Right cardiac atrium (tissue), 5 donors: ENCODE measurements around the gene SHANK3. TPM values are rescaled to one million over a fixed set of nuclear protein-coding genes. Genes with fewer than 3 reads are reported as not detected.

ENCODE experiments used
- ATAC-seq, 2 donors: fragments of 200-7000 bp; cut with Tn5 transposase; one replicate each; pipeline versions ENCODE4 v1.8.0 to v1.9.1; 2020; ENCODE audit warnings: moderate library complexity in 2 of 2, mild to moderate bottlenecking in 1 of 2
- DNase-seq, 3 donors: peaks; one replicate each; pipeline ENCODE4 v3.0.0-alpha.2; 2020
- H3K27ac ChIP-seq: one replicate; pipeline ENCODE4 v1.5.1; 2013; ENCODE audit warnings: mild to moderate bottlenecking, low read length, control low read depth, moderate library complexity
- H3K27me3 ChIP-seq: one replicate; pipeline ENCODE4 v1.6.1; 2013; ENCODE audit not compliant: control insufficient read depth, insufficient read depth
- H3K4me1 ChIP-seq: one replicate; pipeline ENCODE4 v1.6.1; 2013; ENCODE audit warnings: low read length; ENCODE audit not compliant: control insufficient read depth, insufficient read depth
- H3K4me3 ChIP-seq: one replicate; pipeline ENCODE4 v1.5.1; 2013; ENCODE audit warnings: low read length, control low read depth
- H3K9me3 ChIP-seq: one replicate; pipeline ENCODE4 v1.6.1; 2013; ENCODE audit warnings: low read length; ENCODE audit not compliant: control insufficient read depth
- WGBS: extraction: QIAGEN DNeasy Blood & Tissue Kit; methylation state at CpG from one replicate; pipeline ENCODE4 v1.1.7; 2013; 5-methylcytosine and 5-hydroxymethylcytosine counted together
- intact Hi-C, 4 donors: fragments of 100-400 bp; cut with DNase I; formaldehyde crosslinking; loops; one replicate each; pipeline versions ENCODE4 v1.11.0 to v1.14.0; 2022 to 2023
- long read RNA-seq, 4 donors: library from polyadenylated mRNA; unstranded; transcript quantifications; one replicate each; pipeline ENCODE4 v2.0.0, GENCODE V29; 2020 to 2021
- polyA plus RNA-seq: library from polyadenylated mRNA; stranded (reverse); fragments of 200-250 nt; gene quantifications from one replicate; pipeline ENCODE4 v1.2.3, GENCODE V29; 2013
- total RNA-seq, 4 donors: library from RNA; stranded (reverse); fragmentation: NEBNext Ultra II Directional; extraction: Animal tissue kit (Norgen Biotek cat#: 25700); gene quantifications; one replicate each; pipeline ENCODE4 v1.2.1, GENCODE V29; 2021
- donor health status: healthy with polysubstance abuse.
- donor health status: DM: no; HTN: yes; CAD: no.
- donor health status: DM: no; HTN: no; CAD: no.
- donor health status: DM: no; HTN: yes; CAD: no; lungs with severe emphysema.
- donor health status: DM: yes; HTN: yes; CAD: no.

Gene SHANK3
- total RNA-seq (10 to 100 TPM; 18.7 to 28.9 (median 27.0) TPM), polyA plus RNA-seq (20.1 TPM)
- long read RNA-seq, donor 1, partial matches to known transcripts = 54 of 66 reads
- long read RNA-seq, donor 1, other reads (novel, unspliced or antisense) = 12 of 66 reads
- long read RNA-seq, donor 2, partial matches to known transcripts = 12 of 13 reads
- long read RNA-seq, donor 2, other reads (novel, unspliced or antisense) = 1 of 13 reads
- long read RNA-seq, donor 3, partial matches to known transcripts = 0 of 47 reads
- long read RNA-seq, donor 3, other reads (novel, unspliced or antisense) = 47 of 47 reads
- long read RNA-seq, donor 4, partial matches to known transcripts = 2 of 21 reads
- long read RNA-seq, donor 4, other reads (novel, unspliced or antisense) = 19 of 21 reads

DNA sequence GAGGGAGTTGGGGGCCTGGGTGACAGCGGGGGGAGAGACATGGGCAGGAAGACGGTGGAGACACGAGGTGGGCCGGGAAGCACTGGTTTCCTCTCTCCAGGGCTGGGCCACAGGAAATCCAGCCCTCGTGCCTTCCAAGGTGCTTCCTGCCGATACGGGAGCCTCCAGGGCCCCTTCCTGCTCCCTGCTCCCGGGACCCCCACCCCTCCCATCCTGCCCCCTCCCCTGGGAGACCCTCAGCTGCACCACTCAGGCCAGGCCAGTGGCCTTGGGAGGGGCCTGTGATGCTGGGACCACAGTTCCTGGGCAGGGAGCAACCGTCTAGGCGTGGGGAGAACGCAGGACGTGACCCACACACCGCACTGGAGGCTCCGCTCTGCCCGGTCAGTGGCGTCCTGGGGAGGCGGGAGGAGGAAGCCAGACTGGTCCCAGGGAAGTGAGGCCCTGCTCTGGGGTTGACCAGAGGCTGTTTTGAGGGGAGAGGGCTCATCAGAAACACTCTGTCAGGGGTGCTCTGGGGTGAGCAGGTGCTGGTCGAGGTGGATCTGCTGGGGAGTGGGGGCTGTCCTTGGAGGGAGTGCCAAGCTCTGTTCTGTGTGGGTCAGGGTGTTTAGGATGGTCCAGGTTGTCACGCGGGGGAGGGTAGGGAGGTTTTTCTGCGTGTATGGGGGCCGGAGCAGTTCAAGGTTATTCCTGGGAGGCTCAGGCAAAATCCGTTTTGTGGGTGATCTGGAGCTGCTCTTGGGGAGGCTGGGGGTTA lies at the start of gene SHANK3:
SHANK3 (plus strand) TSS at position 353 of the 760 bp plus-strand sequence.
- ATAC-seq (peak; percentile 87 to 89), DNase-seq (peak; percentile 88 to 90 (median 90))
- WGBS = 31% methylated on average over 23 of the region's 23 CpGs
- Histone ChIP-seq H3K9me3 (no peaks in the 10 kb centered on the region), H3K27me3 (no peaks in the 10 kb centered on the region), H3K4me1 (peaks cover 2% of the 10 kb centered on the region), H3K4me3 (peak within 1 kb of the TSS; percentile 69), H3K27ac (peak within 1 kb of the TSS; percentile 73)
- intact Hi-C loops = no loop called here

DNA sequence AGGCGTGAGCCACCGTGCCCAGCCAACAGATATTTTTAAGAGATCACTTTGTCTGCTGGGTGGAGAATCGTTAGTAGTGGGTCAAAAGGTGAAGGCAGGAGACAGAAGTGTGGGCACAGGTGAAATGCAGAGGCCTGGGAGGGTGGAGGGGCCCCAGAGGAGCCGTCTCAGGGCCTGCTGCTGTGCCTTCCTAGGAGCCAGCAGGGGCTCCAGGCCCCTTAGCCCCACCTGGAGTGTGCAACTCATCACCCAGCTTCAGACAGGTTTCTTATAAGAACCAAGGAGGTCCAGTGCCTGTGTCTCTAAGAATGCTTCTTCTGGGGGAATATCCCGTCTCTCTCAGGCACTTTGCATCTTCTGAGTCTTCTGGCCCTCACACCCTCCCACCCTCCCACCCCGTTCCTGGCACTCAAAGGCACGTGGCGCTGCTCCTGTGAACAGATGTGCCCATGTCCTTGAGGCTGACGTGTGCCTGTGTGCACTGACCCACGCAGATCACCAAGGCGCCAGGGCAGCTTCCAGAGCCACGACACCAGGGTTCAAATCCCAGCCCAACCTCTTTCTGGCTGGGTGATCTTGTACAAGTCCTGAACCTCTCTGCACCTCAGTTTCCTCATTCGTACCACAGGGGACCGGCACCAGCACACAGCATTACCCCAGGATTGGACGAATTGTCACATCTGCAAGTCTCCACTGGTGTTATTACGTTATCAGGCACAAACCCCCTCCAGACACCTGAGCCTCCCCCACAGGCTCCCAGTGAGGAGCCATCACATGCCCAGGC lies 48.1 kb upstream of the SHANK3 start:
- intact Hi-C loops = loop anchor here in 1 of 4 donors (5.0 kb wide), 1 partner anchor 73 kb away; no protein-coding TSS in a partner anchor
- Histone ChIP-seq H3K27ac (no peak overlapping the region), H3K9me3 (no peaks in the 10 kb centered on the region), H3K27me3 (no peaks in the 10 kb centered on the region), H3K4me1 (peaks cover 6% of the 10 kb centered on the region), H3K4me3 (no peak overlapping the region)
- ATAC-seq = no peak
- WGBS = 77% methylated on average over 16 of the region's 16 CpGs
- no peak for DNase-seq

GRCh38 chr22:50625131-50625567 lies 47.5 kb upstream of the SHANK3 start:
- Histone ChIP-seq H3K4me3 (no peak overlapping the region), H3K9me3 (no peaks in the 10 kb centered on the region), H3K4me1 (peaks cover 6% of the 10 kb centered on the region), H3K27ac (no peak overlapping the region), H3K27me3 (no peaks in the 10 kb centered on the region)
- DNase-seq (peak in 1 of 3 donors; percentile 61), ATAC-seq (no peak)
- intact Hi-C loops = loop anchor here in 1 of 4 donors (5.0 kb wide), 1 partner anchor 72 kb away; no protein-coding TSS in a partner anchor
- WGBS = 87% methylated on average over 14 of the region's 14 CpGs

- H3K4me1 ChIP-seq = peaks cover 6% of the 10 kb centered on the region
- no peak overlapping the region for H3K27ac ChIP-seq
- intact Hi-C loops = loop anchor here in 1 of 4 donors (5.0 kb wide), 1 partner anchor 72 kb away; no protein-coding TSS in a partner anchor
- 81% methylated on average over 27 of the region's 27 CpGs for WGBS
- H3K4me3 ChIP-seq = no peak overlapping the region
- no peaks in the 10 kb centered on the region for H3K9me3 ChIP-seq
- DNase-seq (peak in 1 of 3 donors; percentile 70), ATAC-seq (no peak)
- no peaks in the 10 kb centered on the region for H3K27me3 ChIP-seq
Observed at GRCh38 chr22:50625568-50626313, 46.9 kb upstream of the SHANK3 start.

GRCh38 chr22:50626314-50626849 lies 46.2 kb upstream of the SHANK3 start:
- Histone ChIP-seq H3K9me3 (no peaks in the 10 kb centered on the region), H3K27ac (no peak overlapping the region), H3K4me3 (no peak overlapping the region), H3K27me3 (no peaks in the 10 kb centered on the region), H3K4me1 (peaks cover 6% of the 10 kb centered on the region)
- DNase-seq (peak in 1 of 3 donors; percentile 47), ATAC-seq (peak in 1 of 2 donors; percentile 0)
- intact Hi-C loops = loop anchor here in 1 of 4 donors (5.0 kb wide), 1 partner anchor 71 kb away; no protein-coding TSS in a partner anchor
- 72% methylated on average over 12 of the region's 12 CpGs for WGBS

DNA sequence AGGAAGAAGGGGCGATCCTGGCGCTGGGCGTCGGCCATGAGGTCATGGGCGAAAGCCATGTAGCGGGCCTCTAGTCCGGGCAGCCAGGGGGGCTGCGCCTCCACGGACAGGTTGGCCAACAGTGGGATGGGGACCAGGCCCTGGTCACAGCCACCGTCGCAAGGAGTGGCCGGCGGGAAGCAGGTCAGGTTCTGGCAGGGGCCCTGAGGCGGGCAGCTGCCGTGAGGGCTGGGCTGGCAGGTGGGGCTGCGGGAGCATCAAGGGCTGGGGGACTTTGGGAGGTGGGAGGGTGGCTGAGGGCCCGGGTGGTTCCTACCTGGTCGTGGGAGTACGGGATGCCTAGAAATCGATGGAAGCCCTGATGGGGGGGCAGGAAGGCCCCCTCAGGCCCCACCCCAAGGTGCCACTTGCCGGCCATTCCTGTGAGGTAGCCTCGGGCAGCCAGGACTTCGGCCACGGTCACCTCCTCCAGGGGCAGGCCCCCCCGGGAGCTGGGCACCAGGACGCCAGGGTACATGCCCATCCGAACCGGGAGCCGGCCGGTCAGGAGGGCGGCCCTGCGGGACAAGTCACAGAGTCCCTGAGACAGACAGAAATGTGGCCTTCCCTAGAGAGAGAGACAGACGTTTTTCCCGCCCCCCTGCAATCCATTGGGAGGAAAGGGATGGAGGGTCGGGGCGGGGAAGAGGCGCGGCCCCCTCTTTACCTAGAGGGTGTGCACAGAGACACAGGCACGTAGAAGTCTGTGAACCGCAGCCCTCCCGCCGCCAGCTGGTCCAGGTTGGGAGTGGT lies 45.6 kb upstream of the SHANK3 start:
- no peaks in the 10 kb centered on the region for H3K9me3 ChIP-seq
- DNase-seq = peak in 2 of 3 donors; percentile 70 to 79
- no peaks in the 10 kb centered on the region for H3K27me3 ChIP-seq
- peak overlapping the region; percentile 42 for H3K27ac ChIP-seq
- intact Hi-C loops = loop anchor here in 1 of 4 donors (5.0 kb wide), 1 partner anchor 70 kb away; no protein-coding TSS in a partner anchor
- H3K4me1 ChIP-seq = peaks cover 6% of the 10 kb centered on the region
- H3K4me3 ChIP-seq = peak overlapping the region; percentile 64
- peak; percentile 0 to 9 for ATAC-seq
- WGBS = 66% methylated on average over 42 of the region's 42 CpGs

- Histone ChIP-seq H3K27me3 (no peaks in the 10 kb centered on the region), H3K27ac (peak within 1 kb of the TSS; percentile 42), H3K4me1 (peaks cover 6% of the 10 kb centered on the region), H3K9me3 (no peaks in the 10 kb centered on the region), H3K4me3 (peak within 1 kb of the TSS; percentile 64)
- 1% methylated on average over 88 of the region's 88 CpGs for WGBS
- intact Hi-C loops = loop anchor here in 1 of 4 donors (5.0 kb wide), 1 partner anchor 69 kb away; no protein-coding TSS in a partner anchor
- DNase-seq = peak; percentile 87 to 94 (median 93)
- ATAC-seq = peak; percentile 86 to 92
Observed at GRCh38 chr22:50627642-50628542, 44.7 kb upstream of the SHANK3 start, which contains the start of gene ARSA. Gene ARSA, minus strand, starts transcription at chr22:50628152. Its CDS starts 373 bp downstream, at chr22:50627779.

DNA sequence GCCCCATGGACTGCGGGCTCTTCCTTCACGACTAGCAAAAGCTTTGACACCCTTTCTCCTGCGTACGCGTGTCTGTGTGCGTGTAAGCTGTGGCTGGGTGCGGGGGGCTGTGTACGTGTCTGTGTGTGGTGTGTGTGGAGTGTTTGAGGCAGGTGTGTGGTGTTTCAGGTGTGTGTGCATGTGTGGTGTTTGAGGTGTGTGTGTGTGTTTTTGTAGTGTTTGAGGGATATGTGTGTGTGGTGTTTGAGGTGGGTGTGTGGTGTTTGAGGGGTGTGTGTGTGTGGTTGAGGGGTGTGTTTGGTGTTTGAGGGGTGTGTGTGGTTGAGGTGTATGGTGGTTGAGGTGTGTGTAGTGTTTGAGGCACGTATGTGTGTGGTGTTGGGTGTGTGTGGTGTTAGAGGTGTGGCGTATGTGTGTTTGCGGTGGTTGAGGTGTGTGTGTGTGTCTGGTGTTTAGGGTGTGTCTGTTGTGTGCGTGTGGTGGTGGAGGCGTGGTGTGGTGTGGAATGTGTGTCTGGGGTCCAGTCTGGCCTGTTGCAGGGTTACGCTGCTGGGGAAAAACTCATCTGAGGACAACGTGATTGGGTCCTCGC lies 44.0 kb upstream of the SHANK3 start:
- no peaks in the 10 kb centered on the region for H3K9me3 ChIP-seq
- 31% methylated on average over 16 of the region's 16 CpGs for WGBS
- H3K27me3 ChIP-seq = no peaks in the 10 kb centered on the region
- peaks cover 6% of the 10 kb centered on the region for H3K4me1 ChIP-seq
- H3K4me3 ChIP-seq = peak overlapping the region; percentile 64
- peak overlapping the region; percentile 22 for H3K27ac ChIP-seq
- ATAC-seq (peak in 1 of 2 donors; percentile 7), DNase-seq (no peak)
- intact Hi-C loops = loop anchor here in 1 of 4 donors (5.0 kb wide), 1 partner anchor 69 kb away; no protein-coding TSS in a partner anchor
